Renal cortex interstitium (tissue), 11 donors: ENCODE measurements around the gene APBB2. TPM values are rescaled to one million over a fixed set of nuclear protein-coding genes. Genes with fewer than 3 reads are reported as not detected.
"Not testable (repeated sequence)": the region's sequence is repeated elsewhere in the genome, so short reads cannot be mapped to it uniquely, and the experiment has no call there.

Experiments
- DNase-seq, 11 donors: peaks; one replicate each; pipeline ENCODE4 v3.0.0-alpha.2; 2013; ENCODE audit warnings: low read depth in 9 of 11, low spot score in 4 of 11; ENCODE audit errors: extremely low read depth in 1 of 11
- polyA plus RNA-seq, 3 donors: library from polyadenylated mRNA; unstranded; fragments of 120-200 nt; gene quantifications; one replicate each; pipeline ENCODE4 v1.2.1, GENCODE V29; 2013; ENCODE audit not compliant: insufficient read length in 3 of 3

APBB2 gene
- polyA plus RNA-seq, 3 donors: 53.1 to 59.3 (median 55.8) TPM

GRCh38 chr4:40952217-40952616 lies 262.1 kb downstream of the APBB2 start:
- DNase-seq: no peak

DNA sequence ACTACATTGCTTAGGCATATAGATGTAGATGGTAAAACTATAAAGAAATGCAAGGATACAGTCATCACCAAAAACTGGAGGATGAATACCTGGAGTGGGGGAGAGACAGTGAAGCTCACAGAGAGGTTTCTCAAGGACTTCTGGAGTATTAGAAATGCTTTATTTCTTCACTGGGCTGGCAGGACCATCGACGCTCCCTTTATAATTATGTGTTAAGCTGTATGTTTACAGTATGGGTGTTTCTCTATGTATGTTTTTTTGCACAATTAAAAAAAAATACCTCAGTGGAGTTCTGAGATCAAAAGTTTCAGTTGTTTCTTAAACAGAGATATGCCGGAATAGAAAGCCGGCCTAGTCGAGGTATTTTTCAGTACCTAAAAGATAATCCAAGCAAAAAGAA lies 263.3 kb downstream of the APBB2 start:
- DNase-seq: no peak

DNA sequence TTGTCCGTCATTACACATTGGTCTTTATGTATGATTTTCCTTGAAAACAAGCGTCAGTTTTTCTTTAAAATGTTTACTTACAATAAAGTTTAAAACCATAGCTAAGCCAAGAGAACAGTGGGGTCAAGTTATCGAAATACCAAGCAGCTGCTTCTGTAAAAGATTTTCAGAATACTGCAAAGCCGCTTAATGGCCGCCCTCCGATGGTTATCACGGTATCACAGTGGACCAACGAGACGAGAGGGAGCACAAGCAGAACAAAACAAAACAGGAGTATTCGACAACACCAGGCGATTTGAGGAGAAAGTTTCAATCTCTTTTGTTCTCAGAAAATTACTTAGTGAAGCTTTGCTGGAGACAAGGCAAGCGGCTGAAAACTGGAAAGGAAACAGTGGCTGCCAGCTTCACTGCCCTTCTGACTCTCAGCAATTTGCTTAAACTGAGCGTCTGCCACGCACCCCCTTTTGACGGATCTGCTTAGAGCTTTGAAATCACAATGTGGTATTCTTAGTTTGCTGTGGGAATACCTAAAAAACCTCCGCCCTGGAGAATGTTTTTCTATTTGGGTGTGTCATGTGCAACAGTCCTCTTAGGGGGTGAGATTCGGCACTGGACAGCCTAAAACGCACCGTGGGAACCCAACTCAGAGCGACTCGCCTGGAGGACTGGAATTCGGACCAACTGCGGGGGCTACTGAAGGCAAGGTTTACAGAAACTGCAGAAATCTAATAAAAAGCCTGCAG lies 264.8 kb downstream of the APBB2 start:
- DNase-seq: no peak

DNA sequence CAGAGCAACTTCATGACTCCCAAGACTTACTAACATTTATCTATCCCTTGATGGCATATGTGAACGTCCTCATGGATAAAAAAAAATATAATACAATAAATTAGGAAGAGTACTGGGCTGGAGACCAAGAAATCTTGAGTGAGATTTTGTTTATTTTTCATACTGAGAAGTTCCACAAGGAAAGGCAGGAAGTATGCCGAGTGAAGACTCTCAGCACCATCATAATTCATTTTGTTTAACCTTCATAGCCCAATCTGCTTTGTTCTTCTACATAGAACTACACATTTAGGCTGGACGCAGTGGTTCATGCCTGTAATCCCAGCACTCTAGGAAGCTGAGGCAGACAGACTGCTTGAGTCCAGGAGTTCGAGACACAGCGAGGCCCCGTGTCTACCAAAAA lies 266.3 kb downstream of the APBB2 start:
- peak in 4 of 11 donors; percentile 20 to 61 (median 38) for DNase-seq

DNA sequence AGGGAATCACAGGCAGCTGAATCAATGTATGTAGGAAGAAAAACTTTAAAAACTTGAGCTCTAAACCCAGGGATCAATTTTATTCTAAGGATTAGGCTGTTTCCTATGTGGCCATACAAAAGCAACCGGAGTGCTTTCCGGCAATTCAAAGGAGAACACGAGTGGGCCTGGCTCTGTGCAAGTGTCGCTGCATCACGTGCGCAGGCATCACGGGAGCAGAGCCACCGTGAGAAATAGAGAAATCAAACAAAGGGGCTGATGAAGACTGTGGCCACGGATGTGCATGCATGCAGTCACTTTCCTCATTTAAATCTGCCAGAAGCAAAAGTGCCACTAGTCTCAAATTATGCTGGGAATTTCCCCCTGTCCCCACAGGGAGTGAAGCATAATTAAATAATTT lies 267.7 kb downstream of the APBB2 start:
- DNase-seq: no peak

DNA sequence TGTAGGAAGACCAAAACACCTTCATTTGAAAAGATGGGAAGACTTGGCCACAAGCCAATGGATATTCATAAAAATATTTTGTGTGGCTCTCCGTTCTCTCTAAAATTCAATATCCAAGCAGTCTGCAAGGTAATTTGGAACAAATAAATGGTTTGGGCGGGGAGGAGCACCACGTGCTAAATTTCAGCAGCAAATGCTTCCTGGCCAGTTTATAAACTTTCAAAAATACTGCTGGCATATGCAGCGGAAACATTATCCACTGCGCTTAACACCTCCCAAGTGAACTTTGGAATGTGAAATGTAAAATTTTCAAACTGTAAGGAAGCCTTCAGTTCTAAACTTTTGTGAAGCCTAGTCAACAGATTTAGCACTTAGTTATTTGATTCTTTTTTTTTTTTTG lies 273.6 kb downstream of the APBB2 start:
- DNase-seq: no peak

DNA sequence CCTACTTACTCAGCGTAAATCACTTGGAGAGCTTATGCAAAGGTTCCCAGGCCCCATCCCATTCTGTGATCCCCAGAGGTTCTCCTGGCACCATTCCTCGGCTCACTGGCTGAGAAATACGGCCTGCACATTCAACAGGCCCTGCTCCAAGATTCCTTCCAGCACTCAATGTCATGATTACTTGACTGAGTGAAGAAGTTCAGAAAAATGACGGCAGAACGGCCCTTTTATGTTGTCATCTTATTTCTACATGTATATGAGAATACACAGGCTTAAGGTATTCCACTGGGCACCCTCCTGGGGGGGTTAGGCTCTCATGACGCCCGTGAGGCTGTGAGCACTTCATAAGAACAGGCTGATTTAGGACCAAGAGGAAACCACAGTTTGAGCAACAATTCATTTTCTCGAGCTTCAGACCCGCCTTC lies 274.0 kb downstream of the APBB2 start:
- DNase-seq: no peak

GRCh38 chr4:40939856-40940255 lies 274.5 kb downstream of the APBB2 start:
- no peak for DNase-seq

DNA sequence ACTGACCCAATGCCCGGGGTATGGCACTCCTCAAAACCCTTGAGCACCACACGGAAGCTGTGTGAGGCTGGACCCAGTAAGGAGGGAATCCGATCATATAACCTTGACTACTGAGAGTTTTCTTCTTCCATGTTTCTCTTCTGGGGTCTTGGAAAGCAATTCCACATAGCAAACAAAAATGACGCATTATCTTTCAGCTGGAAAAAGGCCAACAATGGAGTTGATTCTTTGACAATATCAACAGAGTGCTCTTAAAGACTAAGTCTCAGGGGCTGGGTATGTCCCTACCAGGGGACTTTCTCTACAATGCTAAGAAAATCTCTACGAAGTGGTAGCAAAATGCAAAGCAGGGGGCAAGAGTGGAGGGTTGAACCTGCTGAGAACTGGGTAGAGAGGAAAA lies 276.0 kb downstream of the APBB2 start:
- DNase-seq: no peak

GRCh38 chr4:40937140-40937725 lies 277.1 kb downstream of the APBB2 start:
- no peak for DNase-seq

DNA sequence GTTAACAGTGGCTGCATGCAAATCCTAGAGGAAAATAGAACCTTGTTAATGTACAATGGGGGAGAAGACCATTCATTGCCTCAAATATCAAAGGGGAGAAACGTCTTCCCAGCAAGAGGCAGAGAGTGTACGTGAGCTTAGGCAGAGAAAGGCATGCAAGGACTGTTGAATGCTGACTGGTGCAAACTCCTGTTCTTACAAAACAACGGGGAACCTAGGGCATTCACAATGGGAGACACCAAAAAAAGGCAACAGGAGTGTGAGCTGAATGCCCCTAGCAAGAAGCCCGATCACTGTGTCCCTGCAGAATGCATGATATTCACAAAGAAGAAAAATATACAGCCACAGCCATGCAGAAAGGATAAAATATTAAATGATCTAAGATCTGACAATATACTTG lies 279.7 kb downstream of the APBB2 start:
- no peak for DNase-seq

DNA sequence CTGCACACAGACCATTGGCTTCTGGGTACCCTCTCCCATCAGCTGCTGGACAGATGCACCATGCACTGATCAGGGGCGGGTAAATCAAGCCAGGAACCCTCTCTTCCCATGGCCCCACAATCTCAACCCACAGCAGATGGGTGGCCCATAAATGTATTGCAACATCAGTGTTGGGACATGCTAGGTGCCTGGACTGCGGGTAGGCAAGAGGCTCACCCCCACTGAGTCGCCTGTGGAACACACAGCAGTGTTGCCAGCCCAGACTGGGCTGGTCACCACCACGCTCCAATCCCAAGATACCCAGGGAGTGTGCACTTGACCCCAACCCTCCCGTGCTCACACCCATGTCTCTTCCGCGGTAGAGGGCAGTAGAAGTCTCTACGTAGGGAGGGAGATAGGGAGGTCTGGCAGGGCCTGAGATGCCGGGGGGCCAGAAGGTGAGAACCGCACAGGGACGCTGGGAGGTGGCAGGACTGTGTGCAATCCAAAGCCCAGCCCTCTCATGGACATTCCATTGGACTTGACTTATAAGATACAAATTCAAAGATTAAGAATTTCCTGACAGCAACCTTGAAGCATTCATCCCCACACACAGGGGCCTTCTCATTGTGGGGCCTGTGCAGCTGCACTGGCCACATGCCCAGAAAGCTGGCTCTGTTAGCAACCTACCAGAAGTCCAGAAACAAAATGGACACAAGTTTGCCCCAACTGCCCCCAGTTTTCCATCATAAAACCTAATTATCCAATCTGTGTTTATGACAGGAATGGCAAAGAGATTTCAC lies 280.9 kb downstream of the APBB2 start:
- DNase-seq: no peak

GRCh38 chr4:40931841-40932240 lies 282.5 kb downstream of the APBB2 start:
- no peak for DNase-seq

GRCh38 chr4:40931238-40931637 lies 283.1 kb downstream of the APBB2 start:
- no peak for DNase-seq

GRCh38 chr4:40927074-40927473 lies 287.3 kb downstream of the APBB2 start:
- no peak for DNase-seq

DNA sequence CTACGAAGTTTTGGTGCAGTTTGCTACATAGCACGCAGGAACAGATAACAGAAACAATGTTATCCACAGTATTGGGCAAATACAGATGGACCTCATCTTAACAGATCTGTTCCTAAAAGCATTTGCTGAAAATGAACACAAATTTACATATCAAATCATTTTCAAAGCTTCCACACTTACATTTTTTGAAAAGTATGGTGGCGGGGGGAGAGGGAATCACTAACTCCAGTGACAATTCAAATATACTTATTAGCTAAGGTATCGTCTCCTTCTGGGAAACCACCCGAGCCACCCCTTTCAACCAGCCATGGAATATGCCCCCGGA lies 289.6 kb downstream of the APBB2 start:
- DNase-seq: no peak

GRCh38 chr4:40924096-40924792 lies 290.1 kb downstream of the APBB2 start:
- no peak for DNase-seq

DNA sequence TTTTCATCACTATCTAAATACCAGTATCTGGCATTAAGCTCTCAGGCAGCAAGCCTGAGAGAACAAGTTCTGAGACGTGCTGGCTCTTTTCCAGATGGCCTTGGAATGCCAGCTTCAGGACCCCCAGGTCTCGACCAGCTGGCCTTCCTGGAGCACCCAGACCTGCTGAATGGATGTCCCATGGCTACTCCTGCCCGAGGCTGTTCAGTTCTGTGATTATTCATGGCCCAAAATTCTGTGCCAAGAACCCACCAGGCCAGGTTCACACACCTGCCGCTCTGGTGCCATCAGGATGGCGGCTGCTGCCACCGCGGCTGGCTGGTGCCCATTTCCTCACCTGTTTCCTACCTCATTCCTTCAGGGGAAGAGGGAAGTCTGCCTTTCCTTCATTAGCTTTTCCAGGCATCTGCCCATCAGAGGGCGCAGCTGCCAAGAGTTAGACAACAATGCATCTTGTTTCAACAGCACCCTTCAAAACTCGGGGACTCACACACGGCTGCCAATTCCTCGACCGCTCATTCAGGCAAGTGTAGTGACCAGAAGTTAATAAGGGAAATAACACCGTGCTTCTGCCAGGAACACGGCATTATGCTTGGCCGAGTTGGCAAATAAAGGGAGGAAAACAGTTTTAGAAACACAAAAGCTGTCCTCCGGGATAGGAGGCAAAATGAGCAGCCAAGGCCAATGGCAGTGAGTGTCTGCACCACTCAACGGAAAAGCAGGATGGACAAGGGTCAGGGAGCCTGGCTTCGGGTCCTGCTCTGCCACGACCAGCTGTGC lies 290.8 kb downstream of the APBB2 start:
- DNase-seq: no peak

GRCh38 chr4:40919976-40920375 lies 294.4 kb downstream of the APBB2 start:
- DNase-seq: not testable (repeated sequence)
